GM12801 (cell line): Measurements from ENCODE around the gene CSRP1.

ENCODE experiments used
- CTCF ChIP-seq: IDR thresholded peaks from one replicate; pipeline ENCODE4 v1.5.1; 2011; ENCODE audit warnings: control low read depth; ENCODE audit not compliant: insufficient read length; ENCODE audit errors: extremely low read depth

Gene CSRP1

GRCh38 chr1:201481761-201482493 lies 25.0 kb downstream of the CSRP1 start:
- TF ChIP-seq CTCF: no peak

- no peak for TF ChIP-seq CTCF
Measured at GRCh38 chr1:201481004-201481380, 25.9 kb downstream of the CSRP1 start.

- no peak for TF ChIP-seq CTCF
Measured at GRCh38 chr1:201480231-201481003, 26.5 kb downstream of the CSRP1 start.

GRCh38 chr1:201479201-201479730 lies 27.7 kb downstream of the CSRP1 start:
- no peak for TF ChIP-seq CTCF

GRCh38 chr1:201476670-201477344 lies 30.1 kb downstream of the CSRP1 start:
- no peak for TF ChIP-seq CTCF

GRCh38 chr1:201475915-201476669 lies 30.8 kb downstream of the CSRP1 start:
- TF ChIP-seq CTCF: no peak
